HG03139 (cell line): ENCODE results near the gene DNAH6.
"Not testable (repeated sequence)": the region's sequence is repeated elsewhere in the genome, so short reads cannot be mapped to it uniquely, and the experiment has no call there.

Experiments
- ATAC-seq: cut with Tn5 transposase; IDR thresholded peaks from one replicate; pipeline ENCODE4 v1.9.1; 2021; ENCODE audit not compliant: unreplicated experiment

DNAH6 gene, protein sequence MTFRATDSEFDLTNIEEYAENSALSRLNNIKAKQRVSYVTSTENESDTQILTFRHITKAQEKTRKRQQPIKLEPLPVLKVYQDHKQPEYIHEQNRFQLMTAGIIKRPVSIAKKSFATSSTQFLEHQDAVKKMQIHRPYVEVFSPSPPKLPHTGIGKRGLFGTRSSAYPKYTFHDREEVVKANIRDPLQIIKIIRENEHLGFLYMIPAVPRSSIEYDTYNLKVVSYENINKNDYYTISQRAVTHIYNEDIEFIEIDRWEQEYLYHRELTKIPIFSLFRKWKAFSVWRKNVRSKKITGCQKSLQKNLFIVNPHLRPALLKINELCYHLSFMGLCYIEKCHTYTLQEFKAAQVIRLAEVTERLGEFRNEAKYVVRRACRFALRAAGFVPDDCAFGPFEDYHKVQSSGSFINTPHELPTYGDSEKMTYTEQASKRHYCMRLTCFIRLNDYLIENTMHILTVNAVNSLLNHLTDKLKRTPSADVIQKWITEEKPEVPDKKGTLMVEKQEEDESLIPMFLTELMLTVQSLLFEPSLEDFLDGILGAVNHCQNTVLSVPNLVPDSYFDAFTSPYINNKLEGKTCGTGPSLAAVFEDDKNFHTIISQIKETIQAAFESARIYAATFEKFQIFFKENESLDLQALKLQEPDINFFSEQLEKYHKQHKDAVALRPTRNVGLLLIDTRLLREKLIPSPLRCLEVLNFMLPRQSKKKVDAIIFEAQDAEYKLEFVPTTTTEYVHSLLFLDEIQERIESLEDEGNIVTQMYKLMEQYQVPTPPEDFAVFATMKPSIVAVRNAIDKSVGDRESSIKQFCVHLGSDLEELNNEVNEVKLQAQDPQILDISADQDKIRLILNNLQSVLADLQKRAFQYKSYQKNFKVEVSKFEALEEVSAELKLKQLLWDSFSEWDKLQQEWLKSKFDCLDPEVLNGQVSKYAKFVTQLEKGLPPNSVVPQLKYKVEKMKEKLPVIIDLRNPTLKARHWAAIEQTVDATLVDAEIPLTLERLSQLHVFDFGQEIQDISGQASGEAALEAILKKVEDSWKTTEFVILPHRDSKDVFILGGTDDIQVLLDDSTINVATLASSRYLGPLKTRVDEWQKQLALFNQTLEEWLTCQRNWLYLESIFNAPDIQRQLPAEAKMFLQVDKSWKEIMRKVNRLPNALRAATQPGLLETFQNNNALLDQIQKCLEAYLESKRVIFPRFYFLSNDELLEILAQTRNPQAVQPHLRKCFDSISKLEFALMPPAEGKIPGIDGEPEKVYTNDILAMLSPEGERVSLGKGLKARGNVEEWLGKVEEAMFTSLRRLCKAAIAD (N-terminal part only)

DNA sequence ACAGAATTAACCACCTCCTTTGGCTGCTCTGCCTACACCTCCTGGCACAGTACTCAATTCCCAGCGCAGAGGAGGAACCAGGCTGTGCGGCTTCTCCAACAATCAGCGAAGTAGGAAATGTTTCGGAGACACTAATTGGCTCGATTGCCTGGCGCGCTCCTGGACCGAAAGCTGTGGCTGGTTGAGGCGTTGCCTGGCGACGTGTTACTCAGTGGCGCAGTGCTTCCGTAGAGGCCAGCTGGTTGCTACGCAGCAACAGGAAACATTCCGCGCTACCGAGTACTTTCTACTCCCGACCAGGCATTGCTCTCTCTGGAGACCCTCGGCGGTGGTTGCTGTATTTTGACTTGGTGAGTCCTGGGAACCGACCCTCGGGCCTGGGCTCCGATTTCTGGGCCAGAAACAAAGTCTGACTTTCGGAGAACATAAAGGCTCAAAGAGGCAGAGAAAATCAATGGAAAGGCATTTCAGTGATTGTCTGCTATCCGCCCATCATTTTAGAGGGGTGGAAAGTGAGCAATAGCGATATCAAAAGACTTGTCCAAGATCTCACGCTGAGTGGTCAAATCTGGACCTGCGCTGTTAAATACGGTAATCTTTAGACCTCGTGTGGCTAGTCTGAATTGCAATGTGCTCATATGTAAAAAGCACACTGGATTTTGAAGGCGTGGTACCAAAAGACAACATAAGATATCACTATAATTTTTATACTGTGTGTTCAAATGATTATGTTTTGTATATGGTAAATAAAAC is at the start of gene DNAH6:
TSS of gene DNAH6 (plus strand) at position 265 of the 753 bp plus-strand sequence. CDS start 1,329 bp downstream, outside the sequence.
- ATAC-seq = peak; percentile 98

DNA sequence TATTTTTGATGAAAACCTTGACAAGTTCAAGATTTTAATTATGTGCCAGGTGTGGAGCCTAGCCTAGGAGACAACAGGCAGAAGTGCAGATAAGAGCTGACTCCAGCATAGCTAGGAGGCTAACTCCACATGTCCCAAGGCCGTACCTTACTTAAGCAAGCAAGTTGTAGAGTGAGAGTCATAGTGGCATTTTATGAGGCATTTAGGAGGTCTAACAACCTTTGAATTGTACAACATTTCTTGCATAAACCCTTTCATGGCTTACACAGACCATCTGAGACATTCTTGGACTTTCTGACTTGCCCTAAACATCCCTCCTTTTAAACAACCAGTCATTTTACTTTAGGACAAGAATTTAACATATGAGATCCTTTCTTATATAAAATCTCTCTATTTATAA is 48.9 kb upstream of the DNAH6 start:
- ATAC-seq = no peak

DNA sequence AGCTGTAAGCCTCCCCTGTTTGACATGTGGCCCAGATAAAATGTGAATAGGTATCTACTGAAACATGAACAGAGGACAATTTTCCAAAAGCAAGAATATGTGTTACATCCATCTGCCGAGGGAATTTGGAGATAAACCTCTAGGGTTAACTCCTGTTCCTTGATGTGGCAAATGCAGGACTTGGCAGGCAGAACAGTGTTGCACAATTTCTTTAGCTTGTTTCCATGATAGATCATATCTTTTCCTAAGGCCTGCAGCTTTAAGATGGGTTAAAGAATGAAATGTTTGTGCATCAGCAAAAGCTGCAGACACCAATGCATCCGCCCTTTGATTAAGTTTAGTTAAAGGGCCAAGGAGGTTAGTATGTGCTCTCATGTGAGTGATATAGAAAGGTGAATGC is 43.9 kb upstream of the DNAH6 start:
- ATAC-seq = not testable (repeated sequence)

DNA sequence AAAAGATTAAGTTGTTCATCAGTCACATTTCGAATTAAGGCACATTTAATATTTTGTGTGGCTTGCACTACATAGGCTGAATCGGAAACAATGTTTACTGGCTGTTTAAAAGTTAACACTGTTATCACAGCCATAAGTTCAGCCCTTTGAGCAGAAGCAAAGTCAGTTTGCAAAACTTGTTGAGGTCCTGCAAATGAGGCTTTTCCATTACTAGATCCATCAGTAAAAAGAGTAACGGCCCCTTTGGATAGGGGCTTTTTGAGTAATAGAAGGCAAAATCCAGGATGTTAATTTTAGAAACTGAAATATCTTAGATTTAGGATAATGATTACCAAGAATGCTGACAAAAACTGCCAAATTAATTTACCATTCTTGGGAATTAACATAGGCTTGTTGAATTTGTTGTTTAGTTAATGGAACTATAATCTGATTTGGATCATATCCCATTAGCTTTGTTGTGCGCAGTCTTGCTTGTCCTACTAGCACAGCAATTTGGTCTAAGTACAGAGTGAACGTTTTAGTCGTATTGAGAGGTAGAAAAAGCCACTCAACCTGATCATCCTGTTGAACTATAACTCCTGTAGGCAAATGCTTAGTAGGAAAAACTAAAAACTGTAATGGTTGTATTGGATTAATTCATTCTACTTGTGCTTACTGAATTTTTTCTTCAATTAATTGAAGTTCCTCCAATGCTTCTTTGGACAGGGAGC is 43.3 kb upstream of the DNAH6 start:
- no peak for ATAC-seq

DNA sequence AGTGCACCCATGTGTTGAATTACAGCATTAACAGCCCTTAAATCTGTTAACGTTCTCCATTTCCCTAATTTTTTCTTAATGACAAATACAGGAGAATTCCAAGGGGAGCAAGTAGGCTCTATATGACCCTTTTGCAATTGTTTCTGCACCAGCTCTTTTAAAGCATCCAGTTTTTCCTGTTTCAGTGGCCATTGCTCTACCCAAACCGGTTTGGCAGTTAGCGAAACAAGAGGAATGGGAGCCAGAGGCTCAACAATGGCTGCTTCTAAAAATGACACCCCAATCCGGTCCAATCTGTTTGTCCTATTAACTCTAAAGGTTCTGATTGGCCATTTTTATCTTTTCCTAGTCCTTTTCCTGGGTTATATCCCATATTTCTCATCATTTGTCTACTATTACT is 42.1 kb upstream of the DNAH6 start:
- no peak for ATAC-seq

DNA sequence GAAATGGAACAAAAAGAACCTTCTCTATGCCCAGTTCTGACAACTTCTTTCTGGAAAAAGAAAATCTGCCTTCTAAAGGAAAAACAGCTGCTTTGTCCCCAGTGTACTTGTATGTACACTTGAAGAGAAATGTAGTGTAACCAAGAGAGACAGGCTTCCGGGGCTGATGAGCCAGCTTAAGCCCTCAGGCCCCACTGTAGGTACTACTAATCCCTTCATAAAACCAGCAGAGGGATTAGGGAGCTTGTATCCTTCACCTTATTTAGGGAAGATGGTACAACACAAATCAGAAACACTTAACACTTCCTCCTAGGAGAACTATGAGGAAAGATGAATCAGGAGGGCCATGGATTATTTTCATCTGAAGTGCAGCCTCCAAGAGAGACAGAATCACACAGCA is 38.4 kb upstream of the DNAH6 start:
- no peak for ATAC-seq

DNA sequence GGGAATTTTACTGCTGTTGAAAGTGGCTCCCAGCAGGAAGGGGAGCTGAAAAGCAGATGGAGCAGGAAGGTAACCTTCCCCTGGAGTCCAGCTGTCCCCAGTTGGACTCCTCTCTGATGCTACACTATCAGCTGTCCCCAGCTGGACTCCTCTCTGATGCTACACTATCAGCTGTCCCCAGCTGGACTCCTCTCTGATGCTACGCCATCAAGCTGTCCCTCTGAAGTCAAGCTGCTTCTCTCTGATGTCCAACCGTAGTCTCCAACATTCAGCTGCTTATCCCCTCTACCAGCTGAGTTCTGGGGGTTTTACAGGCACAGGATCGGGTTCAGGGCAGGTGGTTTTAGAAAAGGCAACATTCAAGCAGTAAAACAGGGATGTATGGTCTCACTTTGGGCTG is 37.4 kb upstream of the DNAH6 start:
- no peak for ATAC-seq

DNA sequence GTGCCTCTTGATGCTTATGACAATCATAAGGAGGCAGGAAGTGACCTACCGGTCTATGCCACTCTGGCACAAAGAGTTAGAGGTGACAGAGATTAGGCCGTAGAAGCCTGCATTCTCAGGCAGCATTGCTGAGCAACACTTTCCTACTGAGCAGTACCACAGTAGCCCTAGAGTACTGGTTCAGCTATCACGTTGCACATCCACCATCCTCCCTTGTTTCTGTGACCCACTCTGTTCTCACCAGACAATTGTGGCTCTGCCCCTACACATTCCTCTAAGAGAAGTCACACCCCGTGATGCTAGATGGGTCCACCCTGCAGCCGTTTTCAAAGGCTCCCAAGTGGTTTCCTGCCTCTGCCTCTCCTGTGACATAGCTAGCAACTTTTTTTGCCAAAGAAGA is 34.6 kb upstream of the DNAH6 start:
- ATAC-seq = no peak

DNA sequence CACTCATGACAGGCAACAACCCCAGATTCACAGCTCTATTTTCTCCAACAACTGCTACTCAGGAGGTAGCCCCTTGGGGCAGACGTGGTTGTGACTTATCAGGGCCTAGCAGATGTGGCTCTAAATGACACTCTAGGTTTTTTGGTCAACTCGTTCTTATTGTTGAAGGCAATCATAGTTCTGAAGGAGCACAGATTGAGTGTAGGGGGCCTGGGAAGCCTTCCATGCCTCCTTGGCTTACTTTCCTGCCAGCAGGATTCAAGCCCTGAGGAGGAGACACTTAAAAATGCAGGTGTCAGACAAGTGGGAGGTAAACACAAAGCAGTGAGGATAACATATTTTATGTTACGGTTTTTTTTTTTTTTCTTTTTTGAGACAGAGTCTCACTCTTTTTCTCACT is 33.7 kb upstream of the DNAH6 start:
- no peak for ATAC-seq

DNA sequence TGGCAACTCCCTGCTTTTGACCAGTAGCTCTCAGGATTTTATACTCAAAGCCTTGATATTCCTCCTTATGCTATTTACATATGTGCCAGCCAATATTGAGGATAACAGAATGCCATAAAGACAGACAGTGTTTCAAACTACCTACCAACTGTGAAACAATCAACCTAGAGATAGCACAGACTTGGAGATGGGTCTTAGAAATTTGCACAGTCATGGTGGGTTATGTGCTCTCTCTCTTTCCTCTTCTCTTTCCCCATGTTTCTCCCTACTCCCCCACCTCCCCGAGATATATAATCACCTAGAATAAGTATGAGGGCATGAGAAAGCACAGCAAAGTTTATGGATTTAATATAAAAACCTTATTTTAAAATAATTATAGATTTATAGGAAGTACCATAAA is 33.0 kb upstream of the DNAH6 start:
- ATAC-seq = no peak

DNA sequence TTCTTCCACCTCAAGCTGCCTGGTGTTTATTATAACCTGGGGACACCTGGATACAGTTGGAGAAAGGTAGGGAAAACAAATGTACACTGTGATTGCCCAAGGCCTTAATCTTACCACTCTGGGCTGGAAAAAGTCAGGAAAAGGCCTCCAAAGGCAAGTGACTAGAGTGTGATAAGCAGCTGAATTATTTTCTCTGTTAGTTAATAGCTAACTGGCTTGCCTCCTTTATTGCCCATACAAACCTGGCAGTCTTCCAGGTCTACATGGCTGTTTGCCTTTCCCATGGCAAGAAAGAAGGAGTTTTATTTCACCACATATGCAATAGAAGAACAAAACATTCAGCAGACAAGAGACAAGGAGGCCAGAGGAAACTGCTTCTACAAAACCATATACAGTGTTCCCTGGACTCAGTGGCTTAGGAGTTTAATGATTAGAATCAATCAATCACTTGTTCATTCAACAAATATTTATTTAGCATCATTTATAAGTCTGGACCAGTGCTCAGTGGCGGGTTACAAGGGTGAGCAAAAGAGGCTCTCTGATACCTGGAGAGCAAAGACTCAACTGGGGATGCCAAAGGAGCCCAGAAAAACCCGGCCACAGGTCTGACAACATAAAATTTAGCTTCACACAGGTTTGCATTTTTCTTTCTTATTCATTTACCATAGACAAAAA is 29.7 kb upstream of the DNAH6 start:
- ATAC-seq = no peak

DNA sequence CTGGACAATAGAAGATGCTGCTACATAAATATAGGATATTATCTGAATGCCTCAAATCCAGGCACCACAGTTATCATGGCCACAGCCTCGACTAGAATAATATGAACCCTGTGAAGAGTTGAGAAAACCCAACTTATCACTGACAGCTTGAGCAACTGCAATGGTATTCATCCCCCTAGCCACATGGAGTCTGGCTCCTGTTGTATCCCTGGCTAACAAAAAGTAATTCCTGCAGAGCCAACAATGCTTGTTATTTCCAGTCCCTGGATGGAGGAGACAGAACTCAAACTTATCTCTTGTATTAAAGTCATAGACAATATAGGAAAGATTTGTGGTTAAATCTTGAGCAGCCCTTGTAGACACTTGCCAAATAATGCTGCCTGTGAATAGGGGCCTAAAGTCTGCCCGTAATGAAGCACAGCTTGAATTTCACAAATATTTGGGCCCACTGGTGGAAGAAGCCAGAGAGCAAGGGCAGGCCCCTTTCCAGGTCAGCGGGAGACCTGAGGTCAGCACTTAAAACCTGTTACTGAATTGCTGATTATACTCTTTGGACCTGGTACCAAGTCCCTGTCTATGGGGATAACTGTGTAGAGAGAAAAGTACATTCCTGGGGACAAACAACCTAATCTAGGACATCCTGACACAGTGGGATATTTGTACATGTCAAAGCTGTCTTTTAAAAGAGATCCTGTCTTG is 28.9 kb upstream of the DNAH6 start:
- no peak for ATAC-seq

DNA sequence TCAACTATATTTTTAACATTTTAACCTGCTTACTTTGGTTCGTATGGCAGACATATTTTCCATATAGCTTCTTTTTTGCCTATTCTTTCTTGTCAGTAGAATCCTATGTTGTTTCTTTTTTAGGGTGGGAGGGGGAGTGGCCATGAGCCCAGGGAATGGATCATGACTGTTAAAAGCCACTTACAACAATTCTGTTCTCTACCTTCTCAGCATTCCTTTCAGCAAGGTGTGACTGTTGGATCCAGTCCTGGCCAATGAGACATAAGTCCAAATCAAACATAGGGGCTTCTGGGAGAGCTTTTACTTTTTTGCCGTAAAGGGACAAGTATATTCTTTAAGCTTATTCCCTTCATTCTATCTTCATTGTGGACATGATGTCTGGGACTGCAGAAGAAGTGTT is 25.0 kb upstream of the DNAH6 start:
- no peak for ATAC-seq

DNA sequence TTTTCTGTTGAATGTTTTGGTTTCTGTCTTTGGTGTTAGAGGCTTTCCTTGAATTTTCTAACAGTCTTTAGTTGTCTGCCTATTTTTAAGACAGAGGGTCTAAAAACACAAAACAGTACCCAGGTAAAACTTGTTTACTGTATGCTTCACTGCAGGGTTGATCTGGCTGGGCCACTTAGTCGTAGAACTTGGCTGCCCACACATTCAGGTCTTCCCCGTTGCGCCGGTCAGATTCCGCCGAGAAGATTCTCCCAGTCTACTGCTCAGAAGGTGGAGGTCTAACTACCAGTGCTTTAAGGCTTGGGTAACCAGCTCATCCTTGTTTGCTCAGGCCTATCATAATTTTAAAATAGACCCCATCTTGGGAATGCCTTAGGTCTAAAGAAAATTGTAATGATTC is 24.6 kb upstream of the DNAH6 start:
- no peak for ATAC-seq

DNA sequence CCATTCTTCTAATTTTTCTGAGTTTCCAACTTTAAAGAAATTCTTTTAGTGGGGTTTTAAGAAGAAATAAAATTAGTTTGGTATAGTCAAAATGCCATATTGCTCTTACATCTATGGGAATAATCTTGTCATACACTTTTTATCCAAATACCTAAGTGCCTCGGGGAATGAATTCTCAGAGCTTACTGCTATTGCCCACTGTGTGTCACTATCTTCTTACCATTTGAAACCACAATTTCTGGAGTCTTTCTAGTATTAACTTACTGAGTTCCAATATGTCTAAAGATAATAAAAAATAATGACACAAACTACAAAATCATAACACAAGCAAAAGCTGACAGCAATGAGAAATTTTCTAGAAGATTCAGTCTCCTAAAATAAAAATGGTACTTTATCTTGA is 23.7 kb upstream of the DNAH6 start:
- no peak for ATAC-seq

DNA sequence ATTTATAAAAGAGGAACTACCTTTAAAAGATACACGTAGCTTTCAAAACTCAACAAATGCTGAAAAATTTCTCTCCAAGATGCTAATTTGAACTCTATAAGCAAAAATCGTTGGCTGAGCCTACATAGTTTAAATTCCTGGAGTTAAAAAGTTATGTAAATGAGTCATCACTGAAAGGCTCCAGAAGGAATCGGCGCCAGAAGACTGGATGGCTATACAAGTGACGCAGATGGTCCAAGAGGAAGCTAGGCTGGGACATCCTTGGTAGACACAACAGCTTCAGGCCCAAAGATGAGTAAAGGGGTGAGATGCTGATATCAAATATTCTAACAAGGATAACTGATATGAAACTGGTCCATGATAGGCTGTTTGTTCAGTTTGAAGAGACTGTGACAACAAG is 22.8 kb upstream of the DNAH6 start:
- no peak for ATAC-seq

DNA sequence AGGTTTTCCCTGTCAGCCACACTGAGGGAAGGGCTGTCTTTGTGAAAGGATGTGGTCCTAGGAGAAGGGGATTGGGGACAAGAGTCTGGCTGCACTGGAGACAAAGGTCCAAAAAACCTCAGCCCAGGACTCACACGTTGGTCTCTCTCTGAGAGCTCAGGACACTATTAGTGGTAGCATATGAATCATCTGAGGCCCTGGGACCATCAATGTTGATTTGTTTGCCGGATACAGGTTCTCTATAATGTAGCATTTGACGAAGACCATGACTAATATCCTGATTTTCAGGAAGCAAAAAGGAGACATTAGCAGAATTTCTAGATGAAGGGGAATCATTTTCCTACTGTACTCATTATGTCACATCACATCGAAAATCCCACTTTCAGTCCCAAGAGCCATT is 22.2 kb upstream of the DNAH6 start:
- ATAC-seq = no peak

DNA sequence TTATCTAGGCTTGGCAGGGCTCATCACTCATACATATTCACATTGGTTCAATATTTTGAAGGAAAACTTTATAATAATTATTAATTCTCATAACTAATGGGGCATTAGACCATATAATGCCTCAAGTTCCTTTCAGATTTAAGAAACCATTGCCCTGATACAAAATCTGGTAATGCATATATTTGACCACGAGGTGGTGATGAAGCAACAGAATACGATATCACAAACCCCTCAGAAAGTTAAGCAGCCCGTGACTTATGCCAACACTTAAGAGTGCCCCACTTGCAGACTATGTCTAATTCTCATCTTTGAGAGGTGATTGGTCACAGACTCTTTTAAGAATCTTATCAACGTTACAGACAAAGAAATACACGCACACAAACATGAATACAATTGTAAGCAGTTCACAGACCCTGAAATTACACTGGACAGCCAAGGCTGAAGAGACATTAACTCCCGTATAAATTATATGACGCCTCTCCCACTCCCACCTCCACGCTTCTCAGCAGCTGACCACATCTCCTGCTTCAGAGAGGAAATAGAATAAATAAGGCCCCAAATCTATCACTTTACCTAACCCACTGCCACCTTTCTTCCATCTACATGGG is 20.7 kb upstream of the DNAH6 start:
- ATAC-seq = peak; percentile 91
